ENCODE results near the gene MAD1L1. TPM values are rescaled to one million over a fixed set of nuclear protein-coding genes. Genes with fewer than 3 reads are reported as not detected.

Gene MAD1L1
- total and polyA plus RNA-seq, 2 donors (not counting 1 experiment from before 2014, with no cell fraction given): 9.8 to 29.4 TPM

- no peak overlapping the region for H3K4me3 ChIP-seq (replicated peaks in 1 of 4; ENCODE audit: control extremely low read depth in 1 of 4, insufficient read depth in 1 of 4, low read depth in 3 of 4, low read length in 4 of 4)
- H3K4me2 ChIP-seq (ENCODE audit: extremely low read depth, insufficient read depth, low read length): no peak overlapping the region
- no peaks in the 10 kb centered on the region for H3K4me1 ChIP-seq (ENCODE audit: control insufficient read depth, extremely low read depth, insufficient read depth, low read length)
- H3K9me3 ChIP-seq (ENCODE audit: control insufficient read depth, insufficient read depth, low read depth, low read length): no peaks in the 10 kb centered on the region
- no peak overlapping the region for H3K9ac ChIP-seq (ENCODE audit: insufficient read depth, low read length)
- H3K79me2 ChIP-seq (ENCODE audit: control insufficient read depth, insufficient read depth, low read length): no peaks in the 10 kb centered on the region
- no peak overlapping the region for H2AFZ ChIP-seq (ENCODE audit: low read length)
- no peaks in the 10 kb centered on the region for H3K36me3 ChIP-seq (ENCODE audit: control insufficient read depth, insufficient read depth, low read length)
- TF ChIP-seq, protein P1, sequence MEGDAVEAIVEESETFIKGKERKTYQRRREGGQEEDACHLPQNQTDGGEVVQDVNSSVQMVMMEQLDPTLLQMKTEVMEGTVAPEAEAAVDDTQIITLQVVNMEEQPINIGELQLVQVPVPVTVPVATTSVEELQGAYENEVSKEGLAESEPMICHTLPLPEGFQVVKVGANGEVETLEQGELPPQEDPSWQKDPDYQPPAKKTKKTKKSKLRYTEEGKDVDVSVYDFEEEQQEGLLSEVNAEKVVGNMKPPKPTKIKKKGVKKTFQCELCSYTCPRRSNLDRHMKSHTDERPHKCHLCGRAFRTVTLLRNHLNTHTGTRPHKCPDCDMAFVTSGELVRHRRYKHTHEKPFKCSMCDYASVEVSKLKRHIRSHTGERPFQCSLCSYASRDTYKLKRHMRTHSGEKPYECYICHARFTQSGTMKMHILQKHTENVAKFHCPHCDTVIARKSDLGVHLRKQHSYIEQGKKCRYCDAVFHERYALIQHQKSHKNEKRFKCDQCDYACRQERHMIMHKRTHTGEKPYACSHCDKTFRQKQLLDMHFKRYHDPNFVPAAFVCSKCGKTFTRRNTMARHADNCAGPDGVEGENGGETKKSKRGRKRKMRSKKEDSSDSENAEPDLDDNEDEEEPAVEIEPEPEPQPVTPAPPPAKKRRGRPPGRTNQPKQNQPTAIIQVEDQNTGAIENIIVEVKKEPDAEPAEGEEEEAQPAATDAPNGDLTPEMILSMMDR (conservative IDR thresholded peaks at IDR 0.05 in 1 of 2, IDR thresholded peaks at IDR 0.05 in 1 of 2; ENCODE audit: low read depth in 1 of 2, low read length in 2 of 2): no peak
- no peak for TF ChIP-seq EZH2 (IDR thresholded peaks at IDR 0.05; ENCODE audit: low read length, missing control alignments)
- H4K20me1 ChIP-seq (ENCODE audit: control insufficient read depth, extremely low read depth, insufficient read depth, low read length): no peaks in the 10 kb centered on the region
- no peaks in the 10 kb centered on the region for H3K27me3 ChIP-seq (ENCODE audit: control insufficient read depth, insufficient read depth, low read length)
- no peak overlapping the region for H3K27ac ChIP-seq (ENCODE audit: insufficient read depth, low read length)
- DNase-seq (ENCODE audit: low read depth in 2 of 2): no peak
These were observed 418.5 kb downstream of the MAD1L1 start for GRCh38 chr7:1814089-1814811.

GRCh38 chr7:1813394-1814088 is 419.2 kb downstream of the MAD1L1 start:
- no peaks in the 10 kb centered on the region for H3K9me3 ChIP-seq (ENCODE audit: control insufficient read depth, insufficient read depth, low read depth, low read length)
- H3K4me1 ChIP-seq (ENCODE audit: control insufficient read depth, extremely low read depth, insufficient read depth, low read length): no peaks in the 10 kb centered on the region
- no peak overlapping the region for H3K9ac ChIP-seq (ENCODE audit: insufficient read depth, low read length)
- H3K27me3 ChIP-seq (ENCODE audit: control insufficient read depth, insufficient read depth, low read length): no peaks in the 10 kb centered on the region
- H3K4me2 ChIP-seq (ENCODE audit: extremely low read depth, insufficient read depth, low read length): no peak overlapping the region
- H3K79me2 ChIP-seq (ENCODE audit: control insufficient read depth, insufficient read depth, low read length): no peaks in the 10 kb centered on the region
- H3K27ac ChIP-seq (ENCODE audit: insufficient read depth, low read length): no peak overlapping the region
- no peaks in the 10 kb centered on the region for H4K20me1 ChIP-seq (ENCODE audit: control insufficient read depth, extremely low read depth, insufficient read depth, low read length)
- TF ChIP-seq EZH2 (IDR thresholded peaks at IDR 0.05; ENCODE audit: low read length, missing control alignments): no peak
- TF ChIP-seq, protein P1 (conservative IDR thresholded peaks at IDR 0.05 in 1 of 2, IDR thresholded peaks at IDR 0.05 in 1 of 2; ENCODE audit: low read depth in 1 of 2, low read length in 2 of 2): no peak
- no peaks in the 10 kb centered on the region for H3K36me3 ChIP-seq (ENCODE audit: control insufficient read depth, insufficient read depth, low read length)
- no peak overlapping the region for H3K4me3 ChIP-seq (replicated peaks in 1 of 4; ENCODE audit: control extremely low read depth in 1 of 4, insufficient read depth in 1 of 4, low read depth in 3 of 4, low read length in 4 of 4)
- no peak for DNase-seq (ENCODE audit: low read depth in 2 of 2)
- H2AFZ ChIP-seq (ENCODE audit: low read length): no peak overlapping the region

DNA sequence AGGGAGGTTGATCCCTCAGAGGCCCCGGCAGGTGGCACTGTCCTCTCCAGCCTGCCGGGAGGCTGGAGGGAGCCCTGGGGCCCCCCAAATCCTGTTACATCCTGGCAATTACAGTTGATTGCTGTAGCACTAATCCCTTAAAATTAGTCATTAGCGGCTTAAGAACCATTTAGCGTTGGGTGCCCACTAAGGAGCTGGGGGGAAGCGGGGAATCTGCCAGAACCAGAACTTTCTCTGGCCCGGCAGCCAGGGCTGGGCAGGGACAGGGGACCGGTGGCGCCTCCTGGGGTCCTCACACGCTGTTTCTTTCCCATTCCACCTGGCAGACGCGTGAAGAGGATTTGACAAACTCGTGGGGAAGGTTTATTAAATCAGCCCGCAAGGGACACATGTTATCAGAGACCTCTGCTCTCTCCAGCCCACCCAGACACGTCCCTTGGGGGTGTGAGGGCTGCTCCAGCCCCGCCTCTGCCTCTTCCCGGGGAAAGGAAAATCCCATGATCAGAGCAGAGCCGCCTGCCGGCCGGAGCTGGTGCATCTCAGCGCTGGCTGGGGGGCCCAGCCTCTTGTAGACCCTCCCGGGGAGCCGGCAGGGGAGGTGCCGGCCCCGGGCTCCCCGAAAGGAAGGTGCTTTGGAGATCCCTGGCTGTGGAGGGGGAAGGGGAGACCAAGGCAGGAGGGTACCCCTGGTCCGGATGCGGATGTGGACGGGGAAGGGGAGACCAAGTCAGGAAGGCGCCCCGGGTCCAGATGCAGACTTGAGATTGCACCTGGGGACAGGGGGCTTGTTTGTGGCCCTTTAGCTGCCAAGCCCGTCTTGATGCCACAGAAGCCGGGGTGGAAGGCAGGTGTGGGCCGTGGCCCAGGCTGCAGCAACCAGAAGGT is 420.0 kb downstream of the MAD1L1 start:
- DNase-seq (ENCODE audit: low read depth in 2 of 2): no peak
- Histone ChIP-seq H2AFZ (ENCODE audit: low read length) (no peak overlapping the region), H3K9me3 (ENCODE audit: control insufficient read depth, insufficient read depth, low read depth, low read length) (no peaks in the 10 kb centered on the region), H3K36me3 (ENCODE audit: control insufficient read depth, insufficient read depth, low read length) (no peaks in the 10 kb centered on the region), H3K4me3 (replicated peaks in 1 of 4; ENCODE audit: control extremely low read depth in 1 of 4, insufficient read depth in 1 of 4, low read depth in 3 of 4, low read length in 4 of 4) (no peak overlapping the region), H3K27me3 (ENCODE audit: control insufficient read depth, insufficient read depth, low read length) (no peaks in the 10 kb centered on the region), H4K20me1 (ENCODE audit: control insufficient read depth, extremely low read depth, insufficient read depth, low read length) (no peaks in the 10 kb centered on the region), H3K9ac (ENCODE audit: insufficient read depth, low read length) (no peak overlapping the region), H3K4me2 (ENCODE audit: extremely low read depth, insufficient read depth, low read length) (no peak overlapping the region), H3K27ac (ENCODE audit: insufficient read depth, low read length) (no peak overlapping the region), H3K4me1 (ENCODE audit: control insufficient read depth, extremely low read depth, insufficient read depth, low read length) (no peaks in the 10 kb centered on the region), H3K79me2 (ENCODE audit: control insufficient read depth, insufficient read depth, low read length) (no peaks in the 10 kb centered on the region)
- TF ChIP-seq, protein P1 (conservative IDR thresholded peaks at IDR 0.05 in 1 of 2, IDR thresholded peaks at IDR 0.05 in 1 of 2; ENCODE audit: low read depth in 1 of 2, low read length in 2 of 2): peak in 1 of 2 donors; percentile 14
- no peak for TF ChIP-seq EZH2 (IDR thresholded peaks at IDR 0.05; ENCODE audit: low read length, missing control alignments)

Data from fibroblast of lung (primary cell).